ENCODE measurements around the gene PLD4.

PLD4 gene

GRCh38 chr14:104953896-104954656, 29.4 kb downstream of the PLD4 start:
- in situ Hi-C loops (cut with MboI; ENCODE audit: low sequenced_read_pairs), result no loop called here

GRCh38 chr14:104954746-104955395, 30.2 kb downstream of the PLD4 start:
- in situ Hi-C loops (cut with MboI; ENCODE audit: low sequenced_read_pairs), result no loop called here

GRCh38 chr14:104955396-104955770, 30.7 kb downstream of the PLD4 start:
- in situ Hi-C loops (cut with MboI; ENCODE audit: low sequenced_read_pairs), result no loop called here

GRCh38 chr14:104956290-104956890, 31.7 kb downstream of the PLD4 start:
- in situ Hi-C loops (cut with MboI; ENCODE audit: low sequenced_read_pairs), result no loop called here

GRCh38 chr14:104957146-104958113, 32.8 kb downstream of the PLD4 start:
- in situ Hi-C loops (cut with MboI; ENCODE audit: low sequenced_read_pairs), result no loop called here

- in situ Hi-C loops (cut with MboI; ENCODE audit: low sequenced_read_pairs), result no loop called here
These were observed 39.9 kb downstream of the PLD4 start for GRCh38 chr14:104964546-104964945.

- in situ Hi-C loops (cut with MboI; ENCODE audit: low sequenced_read_pairs), result no loop called here
These were observed 41.0 kb downstream of the PLD4 start for GRCh38 chr14:104965561-104966231.

GRCh38 chr14:104966261-104966865, 41.7 kb downstream of the PLD4 start:
- in situ Hi-C loops (cut with MboI; ENCODE audit: low sequenced_read_pairs), result no loop called here

GRCh38 chr14:104966981-104967385, 42.3 kb downstream of the PLD4 start:
- in situ Hi-C loops (cut with MboI; ENCODE audit: low sequenced_read_pairs), result no loop called here

- in situ Hi-C loops (cut with MboI; ENCODE audit: low sequenced_read_pairs), result no loop called here
These were observed 42.9 kb downstream of the PLD4 start for GRCh38 chr14:104967386-104968152.

- in situ Hi-C loops (cut with MboI; ENCODE audit: low sequenced_read_pairs), result no loop called here
These were observed 43.5 kb downstream of the PLD4 start for GRCh38 chr14:104968153-104968527.

- in situ Hi-C loops (cut with MboI; ENCODE audit: low sequenced_read_pairs), result no loop called here
These were observed 44.1 kb downstream of the PLD4 start for GRCh38 chr14:104968541-104969401.

GRCh38 chr14:104969741-104970230, 45.1 kb downstream of the PLD4 start:
- in situ Hi-C loops (cut with MboI; ENCODE audit: low sequenced_read_pairs), result no loop called here

- in situ Hi-C loops (cut with MboI; ENCODE audit: low sequenced_read_pairs), result no loop called here
These were observed 45.8 kb downstream of the PLD4 start for GRCh38 chr14:104970231-104971068.

- in situ Hi-C loops (cut with MboI; ENCODE audit: low sequenced_read_pairs), result no loop called here
These were observed 47.0 kb downstream of the PLD4 start for GRCh38 chr14:104971447-104972240.

GRCh38 chr14:104972301-104973134, 47.8 kb downstream of the PLD4 start:
- in situ Hi-C loops (cut with MboI; ENCODE audit: low sequenced_read_pairs), result no loop called here
